CD14-positive monocyte (primary cell): ENCODE data around the gene CD34. TPM values are rescaled to one million over a fixed set of nuclear protein-coding genes. Genes with fewer than 3 reads are reported as not detected.

Experiments
- DNase-seq, 3 donors: peaks; one replicate each; pipeline ENCODE4 v3.0.0-alpha.2; 2011 to 2022
- H2AFZ ChIP-seq: 2 replicates; pipeline ENCODE4 v1.6.0; 2012; ENCODE audit warnings: mild to moderate bottlenecking, low read depth, low read length, inconsistent platforms; ENCODE audit not compliant: insufficient read depth, poor library complexity, severe bottlenecking
- H3K27ac ChIP-seq, 2 donors: 1 replicate in 1 of 2; 2 replicates in 1 of 2; pipeline ENCODE4 v1.5.1; 2012 to 2013; ENCODE audit warnings: low read length in 2 of 2, control low read depth in 1 of 2, inconsistent platforms in 1 of 2, low read depth in 1 of 2, mild to moderate bottlenecking in 1 of 2
- H3K27me3 ChIP-seq, 2 donors: one replicate each; pipeline versions ENCODE4 v1.6.0 to v1.6.1; 2011 to 2013; ENCODE audit warnings: low read length in 2 of 2; ENCODE audit not compliant: control insufficient read depth in 2 of 2, insufficient read depth in 2 of 2
- H3K36me3 ChIP-seq, 2 donors: replicated peaks in 1 of 2; 1 replicate in 1 of 2; 2 replicates in 1 of 2; pipeline versions ENCODE4 v1.5.1 to v1.6.1; 2012 to 2013; ENCODE audit warnings: low read length in 2 of 2, control low read depth in 1 of 2, inconsistent platforms in 1 of 2, mild to moderate bottlenecking in 1 of 2; ENCODE audit not compliant: insufficient read depth in 2 of 2, control insufficient read depth in 1 of 2
- H3K4me1 ChIP-seq, 2 donors: 1 replicate in 1 of 2; 2 replicates in 1 of 2; pipeline versions ENCODE4 v1.5.1 to v1.6.1; 2012 to 2013; ENCODE audit warnings: low read length in 2 of 2, control low read depth in 1 of 2, inconsistent platforms in 1 of 2, mild to moderate bottlenecking in 1 of 2, moderate library complexity in 1 of 2; ENCODE audit not compliant: insufficient read depth in 2 of 2, control insufficient read depth in 1 of 2
- H3K4me2 ChIP-seq: replicated peaks from 2 replicates; pipeline ENCODE3; 2012; ENCODE audit warnings: low read length, moderate library complexity, mild to moderate bottlenecking; ENCODE audit not compliant: poor library complexity, severe bottlenecking; ENCODE audit errors: extremely low read depth
- H3K4me3 ChIP-seq, 3 experiments: fragments of 200-600 bp in 1 of 3; sonication (generic) in 1 of 3; replicated peaks in 1 of 3; 1 replicate in 2 of 3; 2 replicates in 1 of 3; pipeline ENCODE4 v1.5.1; 2011 to 2013; ENCODE audit warnings: low read length in 3 of 3, mild to moderate bottlenecking in 3 of 3, control low read depth in 2 of 3, low read depth in 2 of 3, inconsistent platforms in 1 of 3, moderate library complexity in 1 of 3
- H3K79me2 ChIP-seq: 2 replicates; pipeline ENCODE4 v1.6.0; 2012; ENCODE audit warnings: mild to moderate bottlenecking, control low read depth, inconsistent platforms, low read length, moderate library complexity; ENCODE audit not compliant: insufficient read depth
- H3K9ac ChIP-seq: 2 replicates; pipeline ENCODE4 v1.6.0; 2017; ENCODE audit warnings: low read length, mild to moderate bottlenecking; ENCODE audit not compliant: insufficient read depth, poor library complexity, severe bottlenecking
- H3K9me3 ChIP-seq, 2 donors: replicated peaks in 1 of 2; 1 replicate in 1 of 2; 2 replicates in 1 of 2; pipeline versions ENCODE4 v1.5.1 to v1.6.1; 2012 to 2013; ENCODE audit warnings: low read length in 2 of 2, control low read depth in 1 of 2; ENCODE audit not compliant: control insufficient read depth in 1 of 2, insufficient read depth in 1 of 2
- H4K20me1 ChIP-seq: 2 replicates; pipeline ENCODE4 v1.6.0; 2012; ENCODE audit warnings: mild to moderate bottlenecking, low read length, control low read depth, moderate library complexity; ENCODE audit not compliant: insufficient read depth
- H3K27ac Mint-ChIP-seq, 7 donors: one replicate each; pipeline ENCODE4 v1.8.0; 2020; ENCODE audit warnings: mild to moderate bottlenecking in 7 of 7, mixed read lengths in 7 of 7, moderate library complexity in 6 of 7, inconsistent platforms in 2 of 7
- H3K27me3 Mint-ChIP-seq, 3 donors: one replicate each; pipeline ENCODE4 v1.8.0; 2021 to 2022; ENCODE audit warnings: low read depth in 3 of 3, mild to moderate bottlenecking in 3 of 3, mixed read lengths in 3 of 3, moderate library complexity in 3 of 3, inconsistent platforms in 1 of 3
- H3K36me3 Mint-ChIP-seq, 2 donors: one replicate each; pipeline ENCODE4 v1.8.0; 2020; ENCODE audit warnings: mixed read lengths in 2 of 2, inconsistent platforms in 1 of 2, mild to moderate bottlenecking in 1 of 2
- H3K4me1 Mint-ChIP-seq: one replicate; pipeline ENCODE4 v1.8.0; 2020; ENCODE audit warnings: mild to moderate bottlenecking, mixed read lengths
- H3K4me3 Mint-ChIP-seq, 2 donors: one replicate each; pipeline ENCODE4 v1.8.0; 2020; ENCODE audit warnings: mild to moderate bottlenecking in 2 of 2, mixed read lengths in 2 of 2, moderate library complexity in 1 of 2
- H3K9me3 Mint-ChIP-seq, 7 donors: one replicate each; pipeline ENCODE4 v1.8.0; 2020 to 2022; ENCODE audit warnings: mixed read lengths in 7 of 7, mild to moderate bottlenecking in 6 of 7, moderate library complexity in 6 of 7, inconsistent platforms in 2 of 7
- CTCF ChIP-seq: fragments of 200-600 bp; IDR thresholded peaks from one replicate; pipeline ENCODE4 v1.8.0; 2022; ENCODE audit warnings: antibody characterized with exemption, mild to moderate bottlenecking
- WGBS: methylation state at CpG from one replicate; pipeline ENCODE4 v1.1.5; 2013; ENCODE audit warnings: missing lambda C conversion rate; ENCODE audit not compliant: insufficient coverage; 5-methylcytosine and 5-hydroxymethylcytosine counted together
- intact Hi-C, 2 donors: fragments of 100-400 bp; cut with micrococcal nuclease; formaldehyde crosslinking; loops; one replicate each; pipeline versions ENCODE4 v1.15.0 to v1.15.1; 2023
- polyA plus RNA-seq, 3 donors: library from polyadenylated mRNA; depleted of rRNA in 1 of 3; unstranded in 2 of 3; stranded (reverse) in 1 of 3; fragments of 300-500 nt in 2 of 3; fragments of >200 nt in 1 of 3; fragmentation: Illumina TruSeq in 2 of 3; gene quantifications; 1 replicate in 2 of 3; 2 replicates in 1 of 3; pipeline ENCODE4 v1.2.3, GENCODE V29; 2012 to 2021

CD34 gene
- polyA plus RNA-seq, 3 donors, result 0.03 TPM; not detected in 2

- no peak for DNase-seq
- Histone ChIP-seq H3K27me3 (peaks cover 26 to 30% of the 10 kb centered on the region in 2 donors), H3K4me3 (peak overlapping the region; percentile 7 to 75 (median 10)), H2AFZ (peak overlapping the region; percentile 87), H3K9ac (peak overlapping the region; percentile 52), H3K79me2 (no peaks in the 10 kb centered on the region), H3K4me1 (peaks cover 19 to 25% of the 10 kb centered on the region in 2 donors), H3K36me3 (no peaks in the 10 kb centered on the region), H3K27ac (no peak overlapping the region), H4K20me1 (no peaks in the 10 kb centered on the region), H3K9me3 (no peaks in the 10 kb centered on the region), H3K4me2 (peak overlapping the region; percentile 82)
- H3K4me3 Mint-ChIP-seq, result peak overlapping the region; percentile 68 to 94
- H3K36me3 Mint-ChIP-seq, result peaks cover 0 to 4% of the 10 kb centered on the region in 2 donors
- peaks cover 26 to 38% (median 35%) of the 10 kb centered on the region in 3 donors for H3K27me3 Mint-ChIP-seq
- intact Hi-C loops, result no loop called here
- TF ChIP-seq CTCF, result no peak
- 13% methylated on average over 22 of the region's 24 CpGs for WGBS
- peaks cover 22% of the 10 kb centered on the region for H3K4me1 Mint-ChIP-seq
- H3K27ac Mint-ChIP-seq, result no peak overlapping the region
- peaks cover 0 to 4% (median 0%) of the 10 kb centered on the region in 7 donors for H3K9me3 Mint-ChIP-seq
Observed at GRCh38 chr1:207958376-207959139, 47.6 kb upstream of the CD34 start.

DNA sequence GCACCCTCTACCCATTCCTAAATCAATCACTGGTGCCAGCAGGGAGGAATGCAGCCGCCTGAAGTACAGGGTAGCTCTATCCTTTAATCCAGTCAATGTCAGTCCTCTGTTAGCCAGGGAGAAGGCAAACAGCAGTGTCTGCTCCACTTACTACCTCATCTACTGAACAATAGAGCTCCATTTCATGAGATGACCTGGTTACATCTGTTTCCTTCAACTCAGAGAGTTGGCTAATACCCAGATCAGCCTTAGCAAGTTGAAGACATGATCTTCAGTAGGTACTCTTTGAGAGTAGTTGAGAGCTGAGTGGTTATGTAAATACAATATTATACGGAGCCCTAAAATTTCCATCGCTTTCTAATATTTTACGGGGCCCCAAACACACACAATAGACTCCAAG lies 46.1 kb upstream of the CD34 start:
- peaks cover 0 to 4% (median 0%) of the 10 kb centered on the region in 7 donors for H3K9me3 Mint-ChIP-seq
- DNase-seq, result no peak
- no peaks in the 10 kb centered on the region for H3K9me3 ChIP-seq
- peaks cover 0 to 4% of the 10 kb centered on the region in 2 donors for H3K36me3 Mint-ChIP-seq
- H3K36me3 ChIP-seq, result no peaks in the 10 kb centered on the region
- peaks cover 26 to 30% of the 10 kb centered on the region in 2 donors for H3K27me3 ChIP-seq
- H3K4me2 ChIP-seq, result no peak overlapping the region
- peaks cover 26 to 38% (median 35%) of the 10 kb centered on the region in 3 donors for H3K27me3 Mint-ChIP-seq
- no peak overlapping the region for H3K9ac ChIP-seq
- no peak for TF ChIP-seq CTCF
- no peaks in the 10 kb centered on the region for H3K79me2 ChIP-seq
- intact Hi-C loops, result no loop called here
- no peaks in the 10 kb centered on the region for H4K20me1 ChIP-seq
- H3K4me3 Mint-ChIP-seq, result peak overlapping the region in 1 of 2 donors; percentile 17
- H2AFZ ChIP-seq, result no peak overlapping the region
- WGBS, result 95% methylated on average over 3 of the region's 4 CpGs
- H3K4me1 ChIP-seq, result peaks cover 12 to 15% of the 10 kb centered on the region in 2 donors
- peaks cover 20% of the 10 kb centered on the region for H3K4me1 Mint-ChIP-seq
- no peak overlapping the region for H3K27ac Mint-ChIP-seq
- no peak overlapping the region for H3K27ac ChIP-seq
- H3K4me3 ChIP-seq, result no peak overlapping the region
